HK-2 (cell line): ENCODE data around the gene ASTN2.
"Not testable (repeated sequence)": the region's sequence is repeated elsewhere in the genome, so short reads cannot be mapped to it uniquely, and the experiment has no call there.

Source experiments
- DNase-seq: peaks from one replicate; pipeline ENCODE4 v3.0.0-alpha.2; 2018; ENCODE audit not compliant: unreplicated experiment

Gene ASTN2

DNA sequence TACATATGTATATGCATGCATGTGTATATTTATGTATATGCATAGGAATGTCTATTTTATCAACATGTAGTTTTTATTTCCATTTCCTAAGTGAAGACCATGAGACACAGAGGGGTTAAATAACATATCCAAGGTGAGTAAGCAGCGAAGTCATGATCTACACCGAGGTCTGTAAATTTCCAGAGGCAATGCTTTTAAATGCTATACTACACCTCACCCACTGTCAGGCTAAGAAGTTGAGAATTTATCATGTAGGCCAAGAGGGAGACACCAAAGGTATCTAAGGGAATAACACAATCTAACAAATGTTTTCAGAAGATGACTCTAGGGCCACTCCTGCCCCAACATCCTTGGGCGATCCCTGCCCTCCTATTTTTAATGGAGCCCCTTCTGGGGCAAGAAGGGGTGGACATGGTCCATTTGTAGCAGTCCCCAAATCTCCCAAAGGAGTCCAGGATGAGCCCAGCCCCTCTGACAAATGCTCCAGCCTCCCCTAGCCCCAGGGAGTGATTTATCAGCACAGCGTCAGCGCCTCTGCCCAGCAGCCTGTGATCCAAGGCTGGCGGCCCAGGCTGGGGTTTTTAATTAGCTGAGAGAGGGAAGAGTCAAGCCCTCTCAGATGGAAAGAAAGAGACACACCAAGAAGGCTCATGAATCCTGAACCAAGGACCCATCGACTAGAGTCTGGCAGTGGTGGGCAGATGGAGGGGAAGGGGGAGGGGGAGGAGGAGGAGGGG lies 339.9 kb downstream of the ASTN2 start:
- no peak for DNase-seq

DNA sequence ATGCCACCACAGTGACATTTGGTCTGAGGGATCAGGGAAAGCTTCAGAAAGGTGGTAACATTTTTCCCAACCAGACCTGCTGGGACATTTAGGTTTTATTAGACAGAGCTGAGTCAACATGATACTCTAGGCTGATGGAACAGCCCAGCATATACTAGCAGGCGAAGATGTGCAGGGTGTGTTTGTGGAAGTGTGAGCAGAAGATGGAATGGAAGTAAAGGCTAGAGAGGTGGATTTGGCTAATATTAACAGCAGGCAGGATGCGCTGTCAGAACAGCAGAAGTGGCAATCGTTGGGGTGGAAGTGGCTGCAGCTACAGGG lies 340.6 kb downstream of the ASTN2 start:
- DNase-seq, result no peak

DNA sequence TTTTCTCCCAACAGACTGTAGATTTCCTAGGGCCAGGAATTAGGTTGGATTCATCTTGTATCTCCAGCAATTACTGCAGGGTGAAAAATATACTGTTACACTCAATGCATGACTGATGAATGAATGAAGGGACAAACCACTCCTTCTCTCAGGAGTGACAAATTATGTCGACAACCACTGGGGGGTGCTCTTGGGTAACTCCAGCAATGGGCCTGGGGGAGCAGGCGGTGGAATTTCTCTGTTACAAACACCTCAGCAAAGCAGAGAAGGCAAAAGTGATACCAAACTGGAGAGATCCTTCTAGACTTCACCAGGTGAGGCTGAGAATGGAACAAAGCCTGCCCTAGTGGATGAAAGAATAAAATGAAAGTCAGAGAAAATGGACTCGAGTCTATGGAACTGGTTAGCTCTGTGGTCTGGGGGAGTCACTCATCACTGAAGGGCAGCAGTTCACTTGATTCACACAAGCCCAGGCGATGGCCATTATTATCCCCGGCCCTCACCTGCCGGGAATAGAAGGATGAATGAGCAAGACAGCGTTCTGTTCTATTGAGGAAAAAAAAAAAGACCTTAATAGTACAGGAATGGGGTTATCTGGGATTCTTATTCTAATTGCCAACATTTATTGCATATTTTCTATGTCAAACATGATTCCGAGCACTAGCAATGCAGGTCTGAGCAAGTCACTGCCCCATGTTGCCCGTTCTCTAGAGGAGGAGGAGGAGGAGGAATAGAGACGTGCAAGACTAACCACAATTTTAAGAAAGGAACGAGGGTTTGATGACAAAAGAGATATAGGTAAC lies 341.1 kb downstream of the ASTN2 start:
- peak; percentile 55 for DNase-seq

DNA sequence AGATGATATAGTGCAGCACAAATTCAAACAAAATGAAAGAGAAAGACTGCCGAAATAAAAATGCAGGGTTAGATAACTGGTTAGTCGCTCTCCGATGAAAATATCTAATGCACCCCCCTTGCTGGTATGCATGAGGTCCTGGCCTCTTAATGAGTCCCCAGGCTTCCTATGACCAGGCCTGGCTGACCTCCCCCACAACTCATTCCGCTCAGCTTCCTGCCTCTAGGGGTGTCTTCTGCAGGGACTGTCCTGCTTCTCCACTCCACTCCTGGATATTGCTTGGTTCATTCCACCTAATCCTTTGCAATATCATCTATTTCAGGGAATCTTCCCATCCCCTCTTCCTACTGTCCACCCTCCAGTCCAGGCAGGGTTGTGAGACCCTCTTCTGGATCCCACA lies 341.8 kb downstream of the ASTN2 start:
- DNase-seq, result no peak

DNA sequence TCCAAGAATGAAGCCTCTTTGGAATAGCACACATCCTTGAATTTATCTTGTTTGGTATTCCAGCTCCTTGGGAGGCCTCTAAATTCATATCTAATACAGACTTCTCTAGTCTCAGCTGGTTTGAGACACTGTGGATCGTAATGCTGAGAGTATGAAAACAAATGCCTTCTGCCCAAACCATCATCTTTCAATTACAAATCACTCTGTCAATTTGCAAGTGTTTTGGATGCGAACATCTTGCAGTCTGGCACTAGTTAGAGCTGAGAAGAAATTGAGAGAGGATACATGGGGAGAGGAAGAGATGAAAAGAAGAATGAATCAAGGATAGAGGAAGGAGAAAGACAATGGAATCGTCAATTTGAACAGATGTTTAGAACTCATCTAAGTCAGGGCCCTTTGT lies 342.6 kb downstream of the ASTN2 start:
- no peak for DNase-seq

DNA sequence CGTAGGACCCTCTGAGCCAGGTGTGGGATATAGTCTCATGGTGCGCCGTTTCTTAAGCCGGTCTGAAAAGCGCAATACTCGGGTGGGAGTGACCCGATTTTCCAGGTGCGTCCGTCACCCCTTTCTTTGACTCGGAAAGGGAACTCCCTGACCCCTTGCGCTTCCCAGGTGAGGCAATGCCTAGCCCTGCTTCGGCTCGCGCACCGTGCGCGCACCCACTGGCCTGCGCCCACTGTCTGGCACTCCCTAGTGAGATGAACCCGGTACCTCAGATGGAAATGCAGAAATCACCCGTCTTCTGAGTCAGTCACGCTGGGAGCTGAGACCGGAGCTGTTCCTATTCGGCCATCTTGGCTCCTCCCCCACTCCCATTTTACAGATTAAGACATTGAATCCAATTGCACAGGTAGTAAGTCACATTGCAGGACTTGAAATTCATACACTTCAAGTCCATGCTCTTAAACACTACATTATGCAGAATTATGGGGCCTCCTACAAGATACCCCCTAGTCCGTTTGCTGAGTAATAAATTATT lies 343.1 kb downstream of the ASTN2 start:
- not testable (repeated sequence) for DNase-seq

DNA sequence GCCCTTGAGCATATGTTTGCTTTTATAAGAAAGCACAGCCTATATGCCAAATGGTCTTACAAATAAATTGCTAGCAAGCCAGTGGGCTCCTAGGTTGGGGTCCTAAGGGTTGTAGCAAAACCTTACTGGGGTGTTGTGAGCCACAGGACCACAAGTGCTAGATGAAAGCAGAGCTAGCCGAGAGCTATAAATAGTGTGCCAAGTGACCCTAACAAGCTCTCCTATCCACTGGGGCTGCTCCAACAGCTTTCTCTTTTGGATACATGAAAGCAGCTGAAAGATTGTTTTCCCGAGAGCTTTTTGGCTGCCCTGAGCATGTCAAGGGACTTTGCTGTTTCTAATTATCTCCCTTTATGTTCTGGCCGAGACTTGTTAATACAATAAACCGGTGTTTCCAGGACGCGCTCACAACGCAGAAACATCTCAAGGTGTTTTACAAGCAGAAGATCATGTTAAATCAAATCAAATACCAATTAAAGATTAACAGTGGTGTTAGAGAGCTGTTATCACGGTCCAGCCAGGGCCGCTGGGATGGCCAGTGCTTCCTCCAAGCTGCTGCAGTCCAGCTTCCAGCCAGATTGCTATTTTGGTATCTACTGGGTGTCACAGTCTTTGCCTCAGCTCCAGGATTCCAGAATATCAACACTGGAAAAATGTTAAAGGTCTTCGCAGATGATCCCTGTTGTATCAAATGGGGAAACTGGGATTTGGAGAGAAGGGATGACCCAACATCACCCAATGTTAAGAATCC lies 351.0 kb downstream of the ASTN2 start:
- no peak for DNase-seq

DNA sequence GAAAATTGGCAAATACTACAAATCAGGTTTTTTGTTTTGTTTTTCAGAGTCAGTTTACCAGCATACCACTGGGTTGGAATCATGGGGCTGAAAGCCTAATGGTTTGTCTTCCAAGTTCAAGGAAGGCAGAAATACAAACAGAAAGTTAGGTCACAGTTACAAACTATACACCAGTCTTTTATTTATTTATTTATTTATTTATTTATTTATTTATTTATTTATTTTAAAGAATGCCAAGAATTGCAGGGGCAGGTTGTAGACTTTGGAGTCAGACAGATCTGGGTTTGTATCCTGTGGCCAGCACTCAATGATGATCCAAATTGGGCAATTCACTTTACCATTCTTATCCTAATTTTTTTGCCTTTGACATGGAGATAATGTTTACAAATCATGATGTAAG lies 353.9 kb downstream of the ASTN2 start:
- no peak for DNase-seq

DNA sequence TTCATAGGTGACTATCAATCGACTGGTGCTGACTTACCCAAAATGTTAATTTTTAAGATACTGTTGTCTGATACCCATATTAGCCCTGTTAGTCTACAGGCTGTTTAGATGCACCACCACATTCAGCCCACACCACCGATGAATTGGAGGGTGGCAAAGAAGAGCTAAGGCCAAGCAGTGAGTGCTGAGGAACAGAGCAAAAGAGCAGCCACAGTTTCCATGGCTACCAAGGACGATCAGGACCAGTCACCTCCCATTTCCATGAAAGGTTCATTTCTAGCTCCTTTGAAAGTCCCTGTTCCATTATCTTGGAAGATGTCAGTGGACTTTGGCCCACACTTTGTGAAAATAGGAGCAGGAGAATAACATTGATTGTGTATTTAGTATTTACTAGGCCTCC lies 364.9 kb downstream of the ASTN2 start:
- DNase-seq, result no peak

DNA sequence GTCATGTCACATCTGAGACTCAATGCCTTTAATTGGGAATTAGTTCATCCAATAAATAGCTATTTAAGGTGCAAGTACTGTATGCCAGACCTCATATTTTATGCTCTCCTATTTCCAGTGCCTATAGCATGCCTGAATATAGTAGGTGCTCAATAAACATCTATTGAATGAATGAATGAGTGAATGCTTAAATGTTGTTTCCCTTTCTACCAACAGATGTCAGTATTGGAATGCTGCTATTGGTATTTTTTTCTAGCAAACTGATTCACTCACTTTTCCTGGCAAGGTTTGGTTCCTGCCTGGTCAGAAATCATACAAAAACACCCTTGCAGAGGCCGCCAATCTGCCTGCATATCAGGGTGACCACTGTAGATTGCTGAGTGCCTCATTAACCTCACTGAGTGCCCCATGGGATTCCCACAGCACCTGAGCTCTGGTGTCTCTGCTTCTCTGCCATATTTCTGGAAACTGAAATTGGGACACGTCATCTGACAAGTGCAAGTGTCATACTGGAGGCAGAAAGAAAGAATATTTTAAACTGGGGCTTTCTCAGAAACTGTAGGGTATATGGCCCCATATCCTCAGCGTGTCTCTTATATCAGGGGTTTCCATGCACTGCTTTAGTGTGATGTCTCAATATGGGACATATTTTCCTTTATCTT lies 368.1 kb downstream of the ASTN2 start:
- DNase-seq, result no peak

DNA sequence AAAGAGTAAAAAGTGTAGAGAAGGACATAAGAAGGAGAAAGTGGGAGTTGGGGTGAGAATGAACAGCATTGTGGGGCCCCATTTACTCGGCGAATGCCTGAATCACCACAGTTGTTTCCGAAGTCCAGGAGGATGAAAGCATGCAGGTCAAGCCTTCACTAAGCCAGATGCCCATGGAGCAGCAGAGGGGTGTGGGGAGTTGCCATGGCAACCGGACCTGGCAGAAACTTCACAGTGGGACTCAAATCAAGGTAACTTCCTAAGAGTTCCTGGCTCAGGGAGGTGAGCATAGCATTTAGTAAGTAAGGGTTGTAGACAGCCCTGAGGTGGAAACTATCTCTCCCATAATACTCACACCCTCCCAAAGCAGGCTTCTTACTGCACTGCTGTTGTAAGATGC lies 370.6 kb downstream of the ASTN2 start:
- DNase-seq, result no peak

DNA sequence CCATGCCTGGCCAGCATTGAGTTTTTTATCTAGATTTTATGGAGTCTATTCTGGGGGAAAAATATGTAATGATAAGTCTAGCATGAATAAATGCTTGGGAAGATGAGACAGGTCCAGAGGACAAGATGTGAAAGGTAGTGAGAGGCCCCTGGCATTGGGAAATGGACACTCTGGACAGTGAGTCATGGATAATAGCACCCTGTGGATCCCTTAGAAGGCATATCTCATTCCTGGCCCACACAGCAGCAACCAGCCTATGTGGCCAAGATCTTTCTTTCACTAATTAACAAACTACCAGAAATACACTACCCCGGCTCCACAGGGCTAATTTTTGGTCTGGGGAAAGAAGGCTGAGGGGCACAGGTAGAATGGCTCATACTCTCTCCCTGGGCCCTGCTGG lies 371.7 kb downstream of the ASTN2 start:
- DNase-seq, result no peak

DNA sequence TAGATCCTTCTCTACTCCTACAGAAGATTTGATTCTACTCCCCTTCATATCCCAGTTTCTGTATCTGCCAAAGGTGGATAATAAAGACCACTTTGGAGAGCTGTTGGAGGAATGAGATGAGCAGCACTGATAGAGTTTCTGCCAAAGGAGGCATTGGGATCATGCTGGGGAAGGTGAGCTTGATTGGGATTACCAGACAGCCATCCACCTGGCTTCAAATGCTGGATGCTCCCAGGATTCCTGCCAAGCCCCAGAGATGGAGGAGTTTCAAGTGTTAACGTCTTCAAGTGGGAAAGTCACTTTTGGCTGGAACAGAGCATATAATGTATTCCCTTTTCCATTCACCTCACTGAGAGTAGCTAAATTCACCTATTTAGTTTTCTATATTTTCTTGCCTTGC lies 379.3 kb downstream of the ASTN2 start:
- DNase-seq, result no peak

DNA sequence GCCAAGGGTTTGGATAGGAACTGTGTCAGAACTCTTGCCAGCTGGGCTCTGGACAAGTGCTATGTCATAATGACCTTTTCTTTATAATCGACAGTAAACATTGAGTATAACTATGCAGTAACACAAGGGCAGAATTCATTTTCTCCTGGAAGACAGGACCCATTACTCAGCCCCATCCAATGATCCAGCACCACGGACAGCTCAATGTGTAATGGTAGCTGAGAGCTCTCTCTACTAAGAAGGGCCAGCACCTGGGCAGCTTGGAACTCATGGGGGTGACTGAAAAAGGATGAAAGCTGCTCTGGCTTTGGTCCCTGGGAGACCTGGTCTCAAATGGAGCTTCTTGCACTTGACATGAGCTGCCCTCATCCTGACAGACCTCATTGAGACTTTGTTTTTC lies 380.0 kb downstream of the ASTN2 start:
- peak; percentile 43 for DNase-seq

DNA sequence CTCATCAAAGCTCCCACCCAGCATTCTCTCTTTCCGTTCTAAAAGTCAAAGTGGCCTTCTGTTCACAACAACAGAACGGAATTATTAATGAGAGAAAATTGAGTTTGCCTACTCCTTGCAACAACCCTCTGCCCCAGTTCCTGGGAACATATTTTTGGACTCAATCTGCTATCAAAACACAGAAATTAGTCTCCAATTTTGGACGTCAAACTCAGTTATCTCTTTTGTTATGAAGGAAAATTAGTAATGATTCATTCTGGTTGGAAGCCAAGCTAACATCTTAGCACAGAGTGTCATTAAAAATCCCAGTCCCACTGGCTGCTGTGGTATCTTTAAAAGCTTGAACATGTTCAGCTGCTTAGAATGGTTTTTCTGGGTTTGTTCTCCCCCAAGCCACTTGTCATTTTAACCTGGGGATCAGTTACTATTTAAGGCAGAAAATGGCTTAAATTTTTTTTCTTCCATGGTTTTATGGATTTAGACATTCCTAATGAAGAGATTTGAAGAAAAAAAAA lies 384.5 kb downstream of the ASTN2 start:
- no peak for DNase-seq

DNA sequence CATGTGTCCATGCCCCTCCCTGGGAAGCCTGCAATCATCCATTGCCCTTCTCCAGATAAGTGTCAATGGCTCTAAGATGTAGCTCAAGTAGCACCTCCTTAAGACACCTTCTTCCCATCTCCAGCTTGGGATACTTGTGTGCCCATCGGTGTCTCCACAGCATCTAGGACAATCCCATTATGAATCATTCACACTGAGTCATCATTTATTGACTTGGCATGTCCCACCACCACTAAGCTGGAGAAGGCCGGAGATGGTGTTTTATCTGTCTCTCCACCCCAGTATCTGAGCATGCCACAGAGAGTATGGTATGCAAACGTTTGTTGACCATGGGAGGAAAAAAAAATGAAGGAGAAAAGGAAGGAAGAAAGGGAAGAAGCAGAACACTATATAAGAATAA lies 385.5 kb downstream of the ASTN2 start:
- no peak for DNase-seq

DNA sequence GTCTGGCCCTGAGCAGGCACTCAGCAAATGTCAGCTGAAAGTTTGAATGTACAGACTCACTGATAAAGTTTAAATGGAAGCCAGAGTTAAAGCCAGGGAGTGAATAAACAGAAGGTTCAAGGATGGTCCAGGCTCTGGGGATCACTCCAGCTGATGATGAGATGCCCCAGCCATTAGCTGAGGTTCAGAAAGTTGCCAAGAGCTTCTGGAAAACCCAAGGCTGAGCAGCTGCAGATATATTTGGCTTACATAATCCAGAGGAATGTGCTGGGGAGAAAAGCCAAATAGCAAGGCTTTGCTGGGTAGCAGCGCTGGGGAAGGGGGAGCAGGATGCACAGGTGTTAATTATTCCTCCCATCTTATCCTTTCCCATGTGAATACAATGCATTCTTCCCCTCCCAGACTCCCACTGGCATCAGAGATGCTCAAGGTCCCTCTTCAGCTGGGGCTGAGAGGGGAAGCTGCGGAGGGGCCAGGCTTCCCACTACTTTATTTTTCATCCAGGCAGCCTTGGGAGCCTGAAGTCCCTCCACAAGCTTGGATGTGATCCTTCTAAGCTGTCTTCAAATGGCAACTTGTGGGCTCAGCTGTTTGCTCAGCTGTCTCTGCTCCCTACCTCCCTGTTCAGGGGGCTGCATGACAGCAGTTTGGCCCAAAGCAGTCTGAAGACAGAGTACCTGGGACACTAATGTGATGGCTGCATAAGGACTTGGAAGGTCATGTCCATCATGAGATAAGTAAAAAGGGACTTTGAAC lies 386.6 kb downstream of the ASTN2 start:
- no peak for DNase-seq

DNA sequence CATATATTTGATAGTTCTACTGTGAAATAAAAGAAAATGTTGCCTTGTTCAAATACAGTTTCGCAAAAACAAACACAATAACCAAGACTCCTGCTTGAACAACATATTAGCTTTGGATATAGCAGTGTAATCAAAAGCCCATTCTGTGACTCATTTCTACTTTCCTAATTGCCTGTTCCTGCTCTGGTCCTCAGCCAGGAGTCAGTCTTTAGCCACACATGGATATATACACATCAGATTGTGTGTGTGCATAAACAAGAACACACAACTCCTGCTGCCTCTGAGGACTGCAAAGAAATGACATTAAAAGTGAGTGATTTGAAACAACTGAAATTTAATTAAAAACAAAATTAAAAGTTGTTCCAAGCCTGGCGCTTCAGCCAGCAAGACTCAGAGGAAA lies 393.0 kb downstream of the ASTN2 start:
- DNase-seq, result no peak

DNA sequence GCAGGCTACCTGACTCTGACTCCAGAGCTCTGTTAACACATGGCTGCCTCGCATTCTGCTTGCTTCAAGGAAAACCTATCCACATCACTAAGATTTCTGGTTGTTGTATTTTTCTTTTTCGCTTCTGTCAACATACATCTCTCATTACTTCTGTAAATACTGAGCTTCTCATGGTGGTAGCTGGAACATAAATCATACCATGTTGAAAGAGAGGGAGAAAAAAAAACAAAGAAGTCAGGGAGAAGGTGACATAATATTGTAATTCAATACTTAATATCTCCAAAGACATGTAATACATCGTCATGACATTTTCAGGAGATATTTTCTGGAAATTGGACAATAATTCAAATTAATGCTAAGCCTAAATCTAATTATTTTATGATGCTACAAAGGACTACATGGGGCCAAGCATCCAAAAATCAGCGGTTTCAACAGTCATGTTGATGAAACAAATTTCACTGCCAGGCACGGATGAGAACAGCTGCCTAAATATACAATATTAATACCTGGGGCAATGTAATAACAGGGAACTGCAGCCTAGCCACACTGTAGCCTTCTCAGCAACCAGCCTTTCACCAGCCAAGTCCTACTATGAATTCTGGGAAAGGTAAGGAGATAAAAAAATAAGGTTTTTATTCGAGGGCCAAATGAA lies 395.8 kb downstream of the ASTN2 start:
- DNase-seq, result no peak

DNA sequence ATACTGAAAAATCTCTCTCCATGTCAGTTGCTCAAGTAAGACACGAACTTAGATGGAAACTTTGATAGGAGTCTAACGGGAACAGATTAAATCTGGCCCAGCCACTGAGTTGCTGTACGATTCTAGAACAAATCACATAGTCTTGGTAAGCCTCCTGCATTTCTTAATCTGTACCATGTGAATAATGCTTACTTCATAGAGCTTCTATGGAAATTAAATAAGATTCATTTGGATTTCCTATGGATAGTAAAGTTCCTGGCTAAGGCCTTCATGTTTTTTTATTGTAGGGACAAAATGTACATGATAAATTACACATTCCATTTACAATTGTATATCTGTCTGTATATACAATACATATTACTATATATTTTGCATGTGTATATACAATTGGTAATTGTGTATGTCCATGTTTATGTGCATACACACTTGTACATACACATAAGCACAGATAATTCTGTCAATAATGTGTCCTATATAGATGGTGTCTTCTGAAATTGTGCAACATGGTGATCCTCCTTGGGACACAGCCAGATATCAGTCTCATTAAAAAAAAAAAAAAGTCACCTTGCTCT lies 397.4 kb downstream of the ASTN2 start:
- no peak for DNase-seq
